ENCODE results near the gene AFTPH.

AFTPH gene

DNA sequence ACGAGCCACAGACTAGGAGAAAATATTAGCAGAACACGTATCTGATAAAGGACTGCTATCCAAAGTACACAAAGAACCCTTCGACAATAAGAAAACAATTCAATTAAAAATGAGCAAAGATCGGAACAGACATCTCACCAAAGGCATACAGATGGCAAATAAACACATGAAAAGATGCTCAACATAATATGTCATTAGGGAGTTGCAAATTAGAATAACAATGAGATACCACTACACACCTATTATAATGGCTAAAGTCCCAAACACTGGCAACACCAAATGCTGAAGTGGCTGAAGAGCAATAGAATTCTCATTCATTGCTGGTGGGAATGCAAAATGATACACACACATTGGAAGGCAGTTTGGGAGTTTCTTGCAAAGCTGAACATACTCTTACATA, 96.5 kb downstream of the AFTPH start:
- Histone ChIP-seq H3K27ac (ENCODE audit: low read depth, low read length) (no peak overlapping the region), H3K27me3 (ENCODE audit: control insufficient read depth, low read length) (no peaks in the 10 kb centered on the region), H3K79me2 (ENCODE audit: control insufficient read depth, low read length) (no peaks in the 10 kb centered on the region), H3K36me3 (ENCODE audit: control insufficient read depth, low read length) (no peaks in the 10 kb centered on the region), H4K20me1 (ENCODE audit: control insufficient read depth, insufficient read depth, low read depth, low read length) (no peaks in the 10 kb centered on the region), H3K4me1 (ENCODE audit: control insufficient read depth, low read length) (peaks cover 3% of the 10 kb centered on the region), H3K9me2 (replicated peaks; ENCODE audit: control insufficient read depth, low read length) (no peaks in the 10 kb centered on the region), H3K4me3 (ENCODE audit: low read length) (no peak overlapping the region), H3F3A (ENCODE audit: control insufficient read depth, insufficient read depth) (no peaks in the 10 kb centered on the region), H3K4me2 (ENCODE audit: low read length) (no peak overlapping the region), H3K9me3 (ENCODE audit: control insufficient read depth, insufficient read depth, low read length) (no peaks in the 10 kb centered on the region)
- TF ChIP-seq CTCF (IDR thresholded peaks at IDR 0.05; ENCODE audit: low read depth, low read length, poor library complexity, severe bottlenecking) (no peak), EZH2phosphoT487 (IDR thresholded peaks at IDR 0.05; ENCODE audit: borderline replicate concordance, low read length) (no peak)

DNA sequence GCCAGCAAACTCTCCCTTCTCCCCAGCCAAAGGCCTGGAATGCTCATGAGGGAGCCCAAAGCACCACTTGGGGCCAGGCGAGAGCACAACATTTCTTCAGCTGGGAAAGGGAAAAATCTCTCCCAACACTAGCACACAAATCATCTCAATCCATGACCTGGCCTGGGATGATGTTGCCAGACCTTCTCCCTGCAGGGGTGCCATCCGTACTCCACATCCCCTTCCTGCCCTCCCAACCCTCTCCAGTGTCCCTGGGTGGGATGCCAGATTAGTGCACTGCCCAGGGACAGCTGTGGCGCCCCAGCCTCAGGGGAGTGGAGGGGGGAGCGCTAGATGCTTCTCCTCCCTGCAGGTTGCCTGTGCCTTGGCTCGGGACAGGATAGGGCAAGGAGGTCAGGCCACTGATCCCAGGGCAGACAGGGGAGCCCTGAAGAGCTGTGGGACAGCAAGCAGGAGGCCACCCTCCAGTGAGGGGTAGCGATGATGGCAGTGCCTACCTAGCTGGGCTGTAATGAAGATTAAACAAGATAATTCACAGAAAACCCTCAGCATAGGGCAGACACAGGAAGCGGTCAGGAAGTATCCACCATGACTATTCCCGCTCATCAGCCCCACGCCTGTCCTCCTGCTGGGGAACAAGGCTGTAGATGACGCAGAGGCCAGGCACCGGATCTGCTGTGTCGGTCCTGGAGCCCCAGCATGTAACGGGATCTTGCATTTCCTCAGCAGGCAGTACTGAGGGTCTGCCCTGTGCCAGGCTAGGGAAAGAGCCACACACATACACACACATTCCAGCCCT, 98.5 kb downstream of the AFTPH start:
- no peak for TF ChIP-seq EZH2phosphoT487 (IDR thresholded peaks at IDR 0.05; ENCODE audit: borderline replicate concordance, low read length)
- no peak for TF ChIP-seq CTCF (IDR thresholded peaks at IDR 0.05; ENCODE audit: low read depth, low read length, poor library complexity, severe bottlenecking)
- Histone ChIP-seq H3K27ac (ENCODE audit: low read depth, low read length) (no peak overlapping the region), H3F3A (ENCODE audit: control insufficient read depth, insufficient read depth) (no peaks in the 10 kb centered on the region), H3K4me1 (ENCODE audit: control insufficient read depth, low read length) (peaks cover 17% of the 10 kb centered on the region), H3K36me3 (ENCODE audit: control insufficient read depth, low read length) (no peaks in the 10 kb centered on the region), H3K9me2 (replicated peaks; ENCODE audit: control insufficient read depth, low read length) (no peaks in the 10 kb centered on the region), H3K79me2 (ENCODE audit: control insufficient read depth, low read length) (no peaks in the 10 kb centered on the region), H3K4me3 (ENCODE audit: low read length) (no peak overlapping the region), H3K27me3 (ENCODE audit: control insufficient read depth, low read length) (no peaks in the 10 kb centered on the region), H3K9me3 (ENCODE audit: control insufficient read depth, insufficient read depth, low read length) (no peaks in the 10 kb centered on the region), H4K20me1 (ENCODE audit: control insufficient read depth, insufficient read depth, low read depth, low read length) (no peaks in the 10 kb centered on the region), H3K4me2 (ENCODE audit: low read length) (no peak overlapping the region)

GRCh38 chr2:64623242-64623850, 99.2 kb downstream of the AFTPH start:
- no peaks in the 10 kb centered on the region for H3K79me2 ChIP-seq (ENCODE audit: control insufficient read depth, low read length)
- no peaks in the 10 kb centered on the region for H4K20me1 ChIP-seq (ENCODE audit: control insufficient read depth, insufficient read depth, low read depth, low read length)
- no peak overlapping the region for H3K27ac ChIP-seq (ENCODE audit: low read depth, low read length)
- no peaks in the 10 kb centered on the region for H3K9me3 ChIP-seq (ENCODE audit: control insufficient read depth, insufficient read depth, low read length)
- no peaks in the 10 kb centered on the region for H3K27me3 ChIP-seq (ENCODE audit: control insufficient read depth, low read length)
- H3K9me2 ChIP-seq (replicated peaks; ENCODE audit: control insufficient read depth, low read length) = no peaks in the 10 kb centered on the region
- no peak for TF ChIP-seq EZH2phosphoT487 (IDR thresholded peaks at IDR 0.05; ENCODE audit: borderline replicate concordance, low read length)
- no peak for TF ChIP-seq CTCF (IDR thresholded peaks at IDR 0.05; ENCODE audit: low read depth, low read length, poor library complexity, severe bottlenecking)
- no peak overlapping the region for H3K4me3 ChIP-seq (ENCODE audit: low read length)
- peaks cover 17% of the 10 kb centered on the region for H3K4me1 ChIP-seq (ENCODE audit: control insufficient read depth, low read length)
- no peak overlapping the region for H3K4me2 ChIP-seq (ENCODE audit: low read length)
- no peaks in the 10 kb centered on the region for H3F3A ChIP-seq (ENCODE audit: control insufficient read depth, insufficient read depth)
- H3K36me3 ChIP-seq (ENCODE audit: control insufficient read depth, low read length) = no peaks in the 10 kb centered on the region
